GM18499 (cell line): ENCODE results near the gene SLITRK1.

ENCODE experiments used
- ATAC-seq: cut with Tn5 transposase; IDR thresholded peaks from one replicate; pipeline ENCODE4 v1.9.1; 2021; ENCODE audit warnings: moderate number of reproducible peaks; ENCODE audit not compliant: insufficient read depth, unreplicated experiment

The SLITRK1 gene

GRCh38 chr13:83881917-83882605 lies at the start of gene SLITRK1:
Gene SLITRK1, minus strand, starts transcription at chr13:83882474. Its CDS starts 967 bp downstream, at chr13:83881507.
- ATAC-seq, result no peak

DNA sequence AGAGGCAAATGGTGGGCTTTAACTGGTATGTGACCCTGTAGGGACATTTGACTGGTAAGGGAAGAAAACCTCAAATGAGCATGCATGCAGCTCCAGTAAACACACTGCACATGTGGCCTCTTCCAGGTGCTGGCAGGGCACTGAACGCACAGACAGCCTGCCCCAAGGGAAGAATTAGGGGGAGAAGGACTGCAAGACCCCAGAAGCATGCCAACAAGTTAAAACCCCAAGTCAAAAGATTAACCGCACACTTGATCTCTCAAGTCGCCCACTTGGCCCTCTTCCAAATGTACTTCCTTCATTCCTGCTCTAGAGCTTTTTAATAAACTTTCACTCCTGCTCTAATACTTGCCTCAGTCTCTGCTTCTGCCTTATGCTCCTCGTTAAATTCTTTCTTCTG lies 46.9 kb upstream of the SLITRK1 start:
- no peak for ATAC-seq

DNA sequence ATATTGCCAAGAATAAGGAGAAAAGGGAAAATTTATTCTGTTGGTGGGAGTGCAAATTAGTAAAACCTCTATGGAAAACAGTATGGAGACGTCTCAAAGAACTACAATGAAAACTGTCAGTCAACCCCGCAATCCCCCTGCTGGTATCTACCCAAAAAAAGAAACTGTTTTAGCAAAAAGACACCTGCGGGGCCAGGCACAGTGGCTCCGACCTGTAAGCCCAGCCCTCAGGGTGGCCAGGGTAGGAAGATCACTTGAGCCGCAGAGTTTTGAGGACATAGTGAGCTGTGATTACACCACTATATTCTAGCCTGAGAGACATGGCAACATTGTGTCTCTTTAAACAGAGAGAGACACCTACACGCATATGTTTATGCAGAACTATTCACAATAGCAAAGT lies 37.5 kb upstream of the SLITRK1 start:
- no peak for ATAC-seq

DNA sequence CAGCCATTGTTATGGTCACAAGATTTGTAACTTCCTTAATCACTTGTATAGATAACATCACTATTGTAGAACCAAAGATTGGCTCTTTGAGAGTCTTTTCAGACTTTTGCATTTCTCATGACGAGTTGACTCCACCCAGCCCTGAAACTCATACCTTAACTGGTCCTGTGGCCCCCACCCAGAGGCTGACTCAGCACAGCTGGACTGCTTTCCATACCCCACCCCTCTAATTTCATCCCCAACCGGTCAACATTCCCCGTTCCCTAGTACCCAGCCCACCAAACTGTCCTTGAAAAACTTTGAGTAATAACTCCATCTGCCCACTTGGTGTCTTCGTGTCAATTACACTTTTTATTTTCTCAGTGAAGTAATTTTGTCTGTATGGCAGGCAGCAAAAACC lies 32.1 kb upstream of the SLITRK1 start:
- ATAC-seq, result no peak

GRCh38 chr13:83907196-83907989 lies 25.1 kb upstream of the SLITRK1 start:
- ATAC-seq, result no peak

- no peak for ATAC-seq
These were observed 24.1 kb upstream of the SLITRK1 start for GRCh38 chr13:83906240-83906820.

GRCh38 chr13:83905641-83906040 lies 23.4 kb upstream of the SLITRK1 start:
- ATAC-seq, result no peak

DNA sequence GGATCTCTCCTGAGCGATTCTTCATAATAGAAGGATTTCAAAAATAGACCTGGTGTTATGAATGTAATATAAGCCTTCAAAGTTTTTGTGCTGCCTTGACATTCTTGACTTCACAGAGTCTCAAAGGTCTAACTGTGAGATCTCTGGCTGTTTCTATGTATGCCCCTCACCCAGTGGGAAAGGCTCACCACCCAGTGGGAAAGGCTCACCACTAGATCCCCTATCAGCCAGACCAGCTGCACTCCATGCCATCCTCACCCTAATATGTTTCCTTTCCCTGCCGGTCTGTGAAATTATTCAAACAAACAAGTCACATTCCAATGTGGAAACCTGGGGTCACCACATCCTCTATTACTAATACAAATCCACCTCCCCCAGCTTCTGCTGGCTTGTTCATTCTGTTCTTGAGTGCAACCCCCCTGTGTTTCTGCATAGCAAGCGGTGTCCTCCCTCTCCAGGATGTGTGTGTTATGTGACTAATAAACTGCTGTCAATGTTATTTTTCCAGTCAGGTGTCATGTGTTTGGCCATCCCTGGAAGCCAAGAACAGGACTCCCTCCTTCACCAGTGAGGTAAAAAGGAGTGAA lies 13.8 kb upstream of the SLITRK1 start:
- no peak for ATAC-seq

GRCh38 chr13:83890358-83890757 lies 8.1 kb upstream of the SLITRK1 start:
- ATAC-seq, result no peak

- no peak for ATAC-seq
These were observed 1.9 kb upstream of the SLITRK1 start for GRCh38 chr13:83884141-83884540.

DNA sequence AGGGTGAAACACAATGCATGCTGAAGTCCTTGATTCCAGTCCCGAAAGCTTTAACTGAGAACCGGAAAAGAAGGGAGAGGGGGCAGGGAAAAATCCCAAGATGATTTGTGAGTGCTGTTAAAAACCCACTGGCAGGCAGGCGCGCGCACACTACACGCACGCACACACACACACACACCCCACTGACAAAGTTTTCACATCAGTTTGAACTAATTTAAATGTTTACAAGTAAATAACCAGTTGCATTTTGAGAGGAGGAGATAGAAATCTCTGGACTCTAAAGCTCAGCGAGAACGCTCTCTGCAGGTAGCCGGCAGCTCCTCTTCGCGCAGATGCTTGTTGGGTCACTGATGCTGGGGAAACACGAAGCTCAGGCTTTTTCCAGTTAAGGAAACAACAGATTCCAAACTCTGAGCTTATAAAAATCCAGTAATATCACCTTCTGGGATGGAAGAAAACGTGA lies 818 bp upstream of the SLITRK1 start:
- no peak for ATAC-seq

GRCh38 chr13:83882606-83882959 lies 309 bp upstream of the SLITRK1 start:
- ATAC-seq, result no peak

DNA sequence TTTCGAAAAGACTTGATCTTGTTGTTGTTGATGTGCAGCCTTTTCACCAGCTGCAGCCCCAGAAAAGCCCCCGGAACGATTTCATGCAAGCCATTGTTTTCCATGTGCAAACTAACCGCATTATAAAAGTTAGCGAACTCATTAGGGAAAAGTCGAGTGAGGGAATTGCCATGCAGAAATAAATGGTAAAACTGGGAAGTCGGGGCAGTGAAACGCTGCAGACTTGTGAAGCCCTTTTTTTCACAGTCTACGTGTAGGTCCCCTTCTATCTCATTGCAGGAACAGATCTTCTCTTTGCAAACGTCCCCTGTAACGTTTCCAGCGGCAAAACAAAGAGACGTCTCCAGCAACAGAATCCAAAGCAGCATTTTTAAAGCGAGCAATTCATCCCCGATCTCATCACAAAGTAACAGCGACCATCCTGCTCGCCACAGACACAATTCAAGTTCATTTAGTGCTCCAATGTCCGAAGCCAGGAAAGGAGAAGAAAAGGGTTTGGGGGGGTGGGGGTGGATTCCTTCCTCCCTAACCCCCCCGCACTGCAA lies 1.1 kb downstream of the SLITRK1 start:
- ATAC-seq, result no peak

DNA sequence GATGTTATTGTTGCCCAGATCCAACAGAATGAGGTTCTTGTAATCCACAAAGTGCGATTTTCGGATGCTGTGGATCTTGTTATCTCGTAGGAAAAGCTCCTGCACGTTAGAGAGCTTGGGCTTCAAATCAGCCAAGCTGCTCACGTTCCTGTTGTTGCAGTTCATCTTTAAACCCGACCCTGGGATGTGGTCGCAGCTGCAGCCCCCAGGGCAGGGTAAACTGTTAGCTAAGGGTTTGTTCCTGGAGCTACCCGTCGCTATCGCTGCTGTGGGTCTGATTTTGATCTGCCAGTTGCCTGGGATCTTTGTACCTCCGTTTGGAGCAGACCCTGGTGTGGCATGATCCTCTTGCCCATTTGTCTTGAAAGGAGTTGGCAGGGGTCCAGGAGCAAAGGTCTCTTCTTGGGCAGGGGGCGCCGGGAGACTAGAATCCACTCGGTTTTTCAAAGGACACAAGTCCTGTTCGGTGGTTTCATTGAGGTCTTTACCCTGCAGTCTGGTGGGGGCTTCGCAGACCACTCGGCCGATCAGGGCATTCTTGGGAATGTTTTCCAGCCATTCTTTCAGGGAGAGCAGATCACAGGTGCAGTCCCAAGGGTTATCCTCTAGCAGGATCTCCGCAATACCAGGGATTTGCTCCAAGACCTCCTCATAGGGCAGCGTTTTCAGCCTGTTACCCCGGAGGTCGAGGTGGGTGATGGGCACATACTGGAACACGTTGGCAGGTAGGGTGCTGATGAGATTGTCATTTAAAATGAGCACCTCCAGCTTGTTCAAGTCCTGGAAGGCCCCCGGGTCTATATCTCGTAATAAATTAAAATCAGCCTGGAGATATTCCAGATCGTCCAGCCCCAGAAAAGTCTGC lies 1.8 kb downstream of the SLITRK1 start:
- ATAC-seq, result no peak

GRCh38 chr13:83879431-83880171 lies 2.7 kb downstream of the SLITRK1 start:
- no peak for ATAC-seq

DNA sequence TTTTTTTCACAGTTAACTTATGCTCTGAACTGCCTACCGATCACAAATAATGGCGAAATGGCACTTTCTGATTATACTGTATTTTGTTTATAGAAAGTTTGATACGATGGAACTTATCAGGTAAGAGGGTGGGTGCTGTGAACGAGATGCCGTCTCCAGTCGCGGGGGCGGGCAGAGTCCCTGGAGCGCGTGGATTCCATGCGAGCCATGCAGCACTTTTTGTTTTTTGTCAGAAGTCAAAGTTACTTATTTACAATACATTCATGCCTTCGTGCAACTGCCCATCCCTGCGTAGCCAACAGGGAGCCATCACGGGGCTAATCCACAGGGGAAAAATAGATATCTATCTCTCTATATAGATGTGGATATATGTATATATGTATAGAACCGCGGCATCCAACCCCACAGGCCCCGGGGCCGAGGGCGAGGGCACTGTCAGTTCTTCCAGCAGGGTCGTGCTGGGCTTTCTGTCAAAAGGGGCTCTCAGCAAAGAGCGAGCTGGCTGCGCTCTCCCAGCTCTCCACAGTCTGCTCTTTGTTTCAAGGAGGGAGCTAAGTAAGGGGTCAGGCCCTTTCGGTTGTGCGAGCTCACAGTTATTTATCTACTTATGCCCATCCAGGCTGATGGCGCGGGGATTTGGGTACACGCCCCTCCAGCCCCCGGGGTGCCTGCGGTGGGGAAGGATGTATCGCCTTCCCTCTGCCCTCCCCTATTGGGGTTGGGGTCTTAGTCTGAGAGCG lies 3.4 kb downstream of the SLITRK1 start:
- ATAC-seq, result no peak

DNA sequence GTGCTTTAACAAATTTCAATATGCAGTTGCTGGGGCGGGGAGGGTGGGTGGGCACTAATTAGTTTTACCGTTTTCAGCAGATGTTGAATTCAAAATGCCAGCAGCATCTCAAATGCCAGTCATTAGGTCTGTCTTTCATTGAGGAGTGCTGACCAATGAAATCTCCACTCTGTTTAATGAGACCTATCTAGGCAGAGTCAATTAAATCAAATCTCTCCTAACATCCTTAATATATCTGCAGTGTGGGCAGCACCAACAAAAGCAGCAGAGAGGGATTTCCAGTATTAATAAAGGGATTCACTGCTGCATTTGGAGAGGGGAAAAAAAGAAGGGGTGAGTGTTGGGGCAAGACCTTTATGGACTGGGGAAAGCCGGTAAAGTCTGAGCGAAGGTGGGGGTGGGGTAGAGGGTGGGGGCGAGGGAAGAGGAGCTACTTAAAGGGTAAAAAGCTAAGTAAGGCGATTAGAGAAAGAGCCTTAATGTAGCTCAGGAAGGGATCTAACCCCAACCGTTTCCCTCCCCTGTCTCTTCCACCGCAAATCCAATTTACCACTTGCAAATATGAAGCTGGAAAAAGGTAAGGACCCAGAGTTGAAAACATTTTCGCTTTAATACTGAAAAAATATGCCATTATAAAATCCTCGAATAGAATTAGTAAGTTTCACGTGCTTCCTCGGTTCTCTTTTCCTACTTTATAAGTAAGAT lies 4.5 kb downstream of the SLITRK1 start:
- ATAC-seq, result no peak

- ATAC-seq, result peak; percentile 89
These were observed 5.7 kb downstream of the SLITRK1 start for GRCh38 chr13:83876546-83876945.
